GM15510 (cell line): Measurements from ENCODE around the gene LGI4.

Source experiments
- POLR2A ChIP-seq: IDR thresholded peaks from 3 replicates; pipeline ENCODE4 v1.6.1; 2011; ENCODE audit warnings: borderline replicate concordance; ENCODE audit not compliant: insufficient read length; ENCODE audit errors: extremely low read depth

Gene LGI4

DNA sequence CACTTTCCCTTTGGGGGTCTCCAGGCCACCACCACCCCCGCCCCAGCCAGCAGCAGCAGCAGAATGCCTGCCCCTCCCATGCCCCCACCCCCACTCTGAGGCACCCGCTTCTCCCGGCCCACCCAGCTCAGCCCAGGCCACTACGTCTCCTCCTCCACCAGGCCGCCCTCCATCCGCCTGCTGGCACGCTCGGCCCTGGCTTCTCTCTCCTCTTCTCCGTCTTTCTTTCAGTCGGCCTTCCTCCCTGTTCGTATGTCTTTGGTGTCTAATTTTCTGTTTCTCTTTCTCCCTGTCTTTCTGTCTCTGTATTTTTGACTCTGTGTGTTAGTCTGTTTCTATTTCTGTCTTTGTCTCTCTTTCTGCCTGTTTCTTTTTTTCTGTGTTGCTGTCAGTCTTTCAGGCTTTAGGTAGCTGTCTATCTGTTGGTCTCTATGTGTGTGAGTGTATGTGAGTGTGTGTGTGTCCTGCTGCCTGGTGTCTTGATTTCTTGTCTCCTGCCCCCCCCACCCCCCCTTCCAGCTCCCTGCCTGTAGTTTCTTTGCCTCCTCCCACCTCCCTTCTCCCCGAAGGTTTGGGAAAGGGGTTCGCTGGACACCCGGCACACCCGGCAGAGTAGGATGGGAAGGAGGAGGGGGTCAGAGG, at the start of gene LGI4:
Gene LGI4, minus strand, starts transcription at position 459 of the 642 bp plus-strand sequence. Its CDS starts 379 bp downstream, at position 80.
- no peak for TF ChIP-seq POLR2A

DNA sequence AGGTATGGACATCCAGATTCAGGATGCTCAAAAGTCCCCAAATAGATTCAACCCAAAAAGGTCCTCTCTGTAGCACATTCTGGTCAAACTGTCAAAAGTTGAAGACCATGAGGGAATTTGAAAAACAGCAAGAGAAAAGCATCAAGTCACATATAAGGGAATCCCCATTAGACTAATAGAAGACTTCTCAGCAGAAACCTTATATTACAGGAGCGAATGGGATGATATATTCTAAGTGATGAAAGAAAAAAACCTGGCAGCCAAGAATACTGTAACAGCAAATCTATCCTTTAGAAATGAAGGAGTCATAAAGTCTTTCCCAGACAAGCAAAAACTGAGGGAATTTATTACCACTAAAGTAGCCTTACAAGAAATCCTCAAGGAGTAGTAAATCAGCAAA, 49.4 kb upstream of the LGI4 start:
- TF ChIP-seq POLR2A, result no peak

DNA sequence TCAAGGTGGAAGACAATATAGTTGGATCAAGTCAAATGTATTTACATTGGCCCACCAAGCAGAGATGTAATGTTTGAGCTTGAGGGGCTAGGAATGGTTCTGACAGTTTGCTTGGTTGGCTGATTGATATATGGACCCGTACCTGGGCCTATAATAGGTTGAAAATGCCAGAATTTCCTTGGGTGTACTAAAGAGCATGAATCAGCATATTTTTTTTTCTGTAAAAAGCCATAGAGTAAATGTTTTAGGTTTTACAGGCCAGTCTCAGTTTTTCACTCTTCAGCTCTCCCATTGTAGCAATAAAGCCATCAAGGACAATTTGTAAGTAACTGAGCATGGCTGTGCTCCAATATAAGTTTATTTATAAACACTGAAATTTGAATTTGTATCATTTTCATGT, 46.5 kb upstream of the LGI4 start:
- TF ChIP-seq POLR2A, result no peak

DNA sequence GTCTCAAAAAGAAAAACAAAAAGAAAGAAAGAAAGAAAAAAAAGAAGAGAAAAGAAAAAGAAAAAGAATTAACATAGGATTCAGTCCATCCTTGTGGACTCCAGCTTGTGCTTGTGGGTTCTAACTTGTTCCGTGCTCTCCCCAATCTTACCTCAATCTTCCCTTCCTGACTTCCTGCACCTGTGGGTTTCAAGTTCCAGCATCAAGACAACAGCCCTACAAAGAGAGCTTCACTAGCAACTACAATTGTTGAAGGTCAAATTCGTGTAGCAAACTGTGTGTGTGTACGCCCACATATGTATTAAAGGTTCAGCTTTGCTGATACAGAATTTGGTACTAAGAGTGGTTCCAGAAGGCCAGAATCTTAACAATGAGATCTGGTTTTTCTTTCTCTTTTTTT, 45.0 kb upstream of the LGI4 start:
- no peak for TF ChIP-seq POLR2A

DNA sequence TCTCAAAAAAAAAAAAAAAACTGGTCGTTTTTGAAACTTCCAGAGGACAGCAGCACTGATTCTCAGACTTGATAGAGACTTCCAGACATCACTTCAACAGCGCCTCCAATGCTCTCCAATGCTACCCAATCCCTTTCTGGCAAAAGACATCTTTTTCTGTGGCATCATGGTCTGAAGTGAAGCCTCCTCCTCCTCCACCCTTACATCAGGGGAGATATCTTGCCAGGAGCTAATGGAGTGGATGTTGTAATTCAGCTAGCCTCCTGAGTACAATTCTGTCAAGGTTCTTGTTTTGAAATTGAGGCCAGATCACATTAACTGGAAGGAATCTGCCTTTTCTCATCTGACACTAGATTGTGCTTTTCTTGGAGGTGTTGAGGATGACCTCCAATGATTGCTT, 43.8 kb upstream of the LGI4 start:
- no peak for TF ChIP-seq POLR2A

DNA sequence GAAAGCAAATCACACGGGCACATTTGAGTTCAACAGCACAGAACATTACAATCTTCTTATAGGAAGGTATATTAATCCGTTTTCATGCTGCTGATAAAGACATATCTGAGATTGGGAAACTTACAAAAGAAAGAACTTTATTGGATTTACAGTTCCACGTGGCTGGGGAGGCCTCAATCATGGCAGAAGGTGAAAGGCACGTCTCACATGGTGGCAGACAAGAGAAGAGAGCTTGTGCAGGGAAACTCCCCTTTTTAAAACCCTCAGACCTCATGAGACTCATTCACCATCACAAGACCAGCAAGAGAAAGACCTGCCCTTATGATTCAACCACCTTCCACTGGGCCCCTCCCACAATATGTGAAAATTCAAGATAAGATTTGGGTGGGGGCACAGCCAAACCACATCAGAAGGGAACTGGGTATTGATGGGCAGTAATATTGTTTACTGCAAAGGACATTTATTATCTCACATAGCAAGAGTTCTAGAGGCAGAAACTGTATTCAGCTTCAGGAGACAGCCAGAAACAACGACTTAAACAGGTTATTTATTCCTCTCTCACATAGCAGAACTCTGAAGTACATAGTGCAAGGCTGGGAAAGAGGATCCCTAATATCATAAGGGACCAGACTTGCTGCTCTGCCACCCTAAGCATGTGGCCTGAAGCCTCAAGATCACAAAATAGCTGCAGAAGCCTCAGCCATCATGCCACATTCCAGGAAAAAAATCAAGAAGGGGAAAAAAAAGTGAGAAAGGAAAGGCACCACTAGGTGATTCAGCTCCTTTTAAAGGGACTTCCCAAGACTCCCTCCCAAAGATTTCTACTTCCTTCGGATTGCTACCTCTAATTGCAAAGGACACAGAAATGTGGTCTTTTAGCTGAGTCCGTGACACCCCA, 42.8 kb upstream of the LGI4 start:
- TF ChIP-seq POLR2A, result no peak

DNA sequence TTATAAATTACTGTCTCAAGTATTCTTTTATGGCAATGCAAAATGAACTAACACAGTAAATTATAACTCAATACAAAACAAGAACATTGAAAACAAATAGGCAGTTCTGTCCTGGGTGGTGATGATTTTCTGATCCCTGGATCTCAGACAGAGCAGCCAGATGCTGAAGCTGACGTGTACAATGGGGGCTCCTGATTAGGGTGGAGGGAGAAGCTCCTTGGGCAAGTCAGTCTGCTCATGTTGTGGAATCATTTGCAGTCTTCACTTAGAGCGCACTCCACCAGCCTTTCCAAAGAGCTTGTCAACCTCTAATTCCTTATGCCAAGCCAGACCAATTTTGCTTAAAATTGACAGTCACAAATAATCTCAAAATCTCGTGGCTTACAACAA, 41.3 kb upstream of the LGI4 start:
- no peak for TF ChIP-seq POLR2A

DNA sequence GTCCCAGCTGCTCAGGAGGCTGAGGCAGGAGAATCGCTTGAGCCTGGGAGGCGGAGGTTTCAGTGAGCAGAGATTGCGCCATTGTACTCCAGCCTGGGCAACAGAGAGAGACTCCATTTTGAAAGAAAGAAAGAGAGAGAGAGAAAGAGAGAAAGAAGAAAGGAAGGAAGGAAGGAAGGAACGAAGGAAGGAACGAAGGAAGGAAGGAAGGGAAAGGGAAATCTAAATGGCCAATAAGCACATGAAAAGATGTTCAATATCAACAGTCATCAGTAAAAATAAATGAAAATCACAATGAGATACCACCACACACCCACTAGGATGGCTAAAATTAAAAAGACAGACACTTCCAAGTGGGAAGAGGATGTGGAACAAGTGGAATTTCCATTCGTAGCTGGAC, 39.4 kb upstream of the LGI4 start:
- TF ChIP-seq POLR2A, result no peak

DNA sequence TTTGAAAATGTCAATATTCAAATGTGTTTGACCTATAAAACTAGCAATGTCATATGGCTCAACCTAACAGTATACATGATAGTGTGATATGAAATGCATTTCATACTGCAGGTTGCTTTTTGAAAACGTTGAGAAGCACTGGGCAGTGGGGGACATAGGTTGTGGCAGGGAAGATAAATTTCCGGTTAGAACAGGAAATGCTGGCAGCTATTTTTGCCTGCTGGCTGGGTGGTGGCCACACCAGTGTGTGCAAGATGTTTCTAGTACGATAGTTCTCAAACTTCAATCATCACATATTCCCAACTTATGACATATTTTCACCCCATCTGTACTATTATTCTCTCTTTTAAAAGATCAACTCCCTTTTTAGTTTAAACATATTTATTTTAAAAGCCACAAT, 36.9 kb upstream of the LGI4 start:
- TF ChIP-seq POLR2A, result no peak

DNA sequence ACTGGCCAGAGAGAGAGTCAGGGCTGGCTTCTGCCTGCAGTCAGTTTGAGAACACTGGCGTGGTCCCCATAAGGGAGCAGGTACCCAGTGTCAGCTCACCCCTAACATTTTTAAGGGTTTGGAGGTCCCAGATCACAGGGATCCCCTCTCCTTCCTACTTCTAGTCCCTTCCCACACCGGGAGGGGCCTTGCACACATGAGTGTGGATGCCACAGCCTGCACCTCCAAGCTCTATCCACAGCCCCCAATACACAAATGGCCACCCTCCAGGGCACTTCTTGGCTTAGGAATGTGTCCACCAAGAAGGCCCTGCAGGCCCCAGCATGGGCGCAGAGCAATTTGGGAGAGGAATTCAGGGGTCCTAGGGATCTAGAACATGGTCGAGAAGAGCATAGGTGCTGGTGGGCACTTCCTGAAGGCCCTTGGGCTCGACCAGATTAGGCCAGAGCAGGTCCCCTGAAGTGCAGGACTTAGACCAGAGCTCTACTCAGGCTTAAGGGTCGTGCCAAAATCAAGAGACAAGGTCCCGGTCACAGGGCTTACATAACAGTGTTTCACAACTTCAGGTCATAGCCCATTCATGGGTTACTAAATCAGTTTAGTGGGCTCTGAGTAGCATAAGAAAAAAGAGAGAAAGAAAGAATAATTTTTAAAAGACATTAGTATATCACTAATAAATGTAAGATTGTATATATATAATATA, 35.7 kb upstream of the LGI4 start:
- no peak for TF ChIP-seq POLR2A

DNA sequence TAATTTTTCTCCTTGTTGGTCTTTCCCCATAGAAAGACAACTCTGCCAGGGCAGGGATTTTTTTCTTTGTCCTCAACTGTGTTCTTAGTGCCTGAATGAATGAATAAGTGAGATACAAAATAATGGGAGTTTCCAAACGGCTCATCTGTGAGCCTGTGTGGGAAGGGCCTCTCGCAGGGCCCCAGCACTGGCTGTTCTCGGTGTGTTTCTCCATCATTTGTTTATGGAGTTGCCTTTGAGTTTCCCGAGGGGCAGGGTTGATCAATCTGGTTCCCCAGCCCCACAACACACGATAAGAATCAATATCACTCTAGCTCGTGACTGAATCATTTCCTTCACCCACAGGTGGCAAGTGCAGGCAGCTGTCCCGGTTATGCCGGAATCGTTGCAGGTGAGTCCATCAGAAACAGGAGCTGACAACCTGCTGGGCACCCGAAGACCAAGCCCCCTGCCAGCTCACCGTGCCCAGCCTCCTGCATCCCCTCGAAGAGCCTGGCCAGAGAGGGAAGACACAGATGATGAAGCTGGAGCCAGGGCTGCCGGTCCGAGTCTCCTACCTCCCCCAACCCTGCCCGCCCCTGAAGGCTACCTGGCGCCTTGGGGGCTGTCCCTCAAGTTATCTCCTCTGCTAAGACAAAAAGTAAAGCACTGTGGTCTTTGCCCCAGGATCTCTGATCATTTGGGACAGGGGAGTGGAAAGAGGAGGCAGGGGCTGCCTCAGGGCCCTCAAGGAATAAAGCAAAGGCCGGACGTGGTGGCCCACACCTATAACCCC, 34.5 kb upstream of the LGI4 start:
- TF ChIP-seq POLR2A, result no peak

DNA sequence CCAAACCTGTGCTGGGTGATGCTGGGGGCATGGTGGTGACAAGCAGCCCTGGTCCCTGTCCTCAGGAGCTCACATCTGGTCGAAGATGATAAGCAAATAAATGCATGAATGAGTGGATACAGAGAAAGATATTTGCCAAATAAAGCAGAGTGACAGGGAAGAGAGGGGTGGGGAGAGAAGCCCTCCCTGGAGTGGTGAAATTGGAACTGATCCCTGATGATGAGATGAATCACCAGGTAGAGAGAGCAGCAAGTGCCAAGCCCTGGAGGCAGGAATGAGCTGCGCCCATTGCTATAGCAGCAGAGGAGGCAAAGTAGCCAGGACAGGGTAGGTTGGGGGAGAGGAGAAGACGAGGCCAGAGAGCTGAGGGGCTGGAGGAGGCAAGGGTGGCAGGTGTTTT, 33.3 kb upstream of the LGI4 start:
- TF ChIP-seq POLR2A, result no peak

DNA sequence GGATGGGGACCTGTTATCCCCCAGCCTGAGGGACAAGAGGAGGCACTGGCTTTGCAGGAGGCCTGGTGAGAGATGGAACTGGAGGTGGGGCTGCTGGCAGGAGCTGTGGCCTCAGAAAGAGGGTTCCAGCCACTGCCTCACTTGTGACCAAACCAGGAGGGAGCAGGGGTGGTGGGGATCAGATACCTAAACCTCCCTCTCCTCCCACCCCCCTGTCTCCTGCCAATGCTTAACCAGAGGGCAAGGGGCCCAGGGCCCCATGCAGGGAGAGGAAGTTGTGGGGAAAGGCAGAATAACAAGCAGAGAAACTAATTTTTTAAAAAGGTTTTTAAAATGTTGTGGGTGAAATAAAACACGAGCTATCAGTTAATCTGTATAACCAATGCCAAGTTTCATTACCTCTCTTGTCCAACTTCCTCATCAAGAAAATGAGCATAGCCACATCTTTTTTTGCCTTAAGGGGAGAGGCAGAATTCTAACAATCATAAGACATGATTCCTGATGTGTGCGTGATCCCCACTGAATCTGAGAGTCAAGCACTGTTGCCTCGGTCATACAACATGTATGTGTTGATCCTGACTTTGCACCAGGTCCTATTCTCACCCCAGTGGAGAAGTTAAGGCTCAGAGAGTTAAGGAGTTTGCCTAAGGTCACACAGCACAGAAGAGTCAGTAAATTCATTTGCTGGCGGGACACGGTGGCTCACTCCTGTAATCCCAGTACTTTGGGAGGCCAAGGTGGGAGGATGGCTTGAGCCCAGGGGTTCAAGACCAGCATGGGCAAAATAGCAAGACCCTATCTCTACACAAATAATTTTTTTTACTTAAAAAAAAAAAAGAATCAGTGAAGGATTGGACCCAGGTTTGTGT, 32.6 kb upstream of the LGI4 start:
- no peak for TF ChIP-seq POLR2A
